ELF-1 (cell line): ENCODE results near the gene SFN.
"Not testable (repeated sequence)": the region's sequence is repeated elsewhere in the genome, so short reads cannot be mapped to it uniquely, and the experiment has no call there.

Experiments
- DNase-seq: peaks from one replicate; pipeline ENCODE4 v3.0.0-alpha.2; 2016; ENCODE audit warnings: low read depth, low spot score

Gene SFN

DNA sequence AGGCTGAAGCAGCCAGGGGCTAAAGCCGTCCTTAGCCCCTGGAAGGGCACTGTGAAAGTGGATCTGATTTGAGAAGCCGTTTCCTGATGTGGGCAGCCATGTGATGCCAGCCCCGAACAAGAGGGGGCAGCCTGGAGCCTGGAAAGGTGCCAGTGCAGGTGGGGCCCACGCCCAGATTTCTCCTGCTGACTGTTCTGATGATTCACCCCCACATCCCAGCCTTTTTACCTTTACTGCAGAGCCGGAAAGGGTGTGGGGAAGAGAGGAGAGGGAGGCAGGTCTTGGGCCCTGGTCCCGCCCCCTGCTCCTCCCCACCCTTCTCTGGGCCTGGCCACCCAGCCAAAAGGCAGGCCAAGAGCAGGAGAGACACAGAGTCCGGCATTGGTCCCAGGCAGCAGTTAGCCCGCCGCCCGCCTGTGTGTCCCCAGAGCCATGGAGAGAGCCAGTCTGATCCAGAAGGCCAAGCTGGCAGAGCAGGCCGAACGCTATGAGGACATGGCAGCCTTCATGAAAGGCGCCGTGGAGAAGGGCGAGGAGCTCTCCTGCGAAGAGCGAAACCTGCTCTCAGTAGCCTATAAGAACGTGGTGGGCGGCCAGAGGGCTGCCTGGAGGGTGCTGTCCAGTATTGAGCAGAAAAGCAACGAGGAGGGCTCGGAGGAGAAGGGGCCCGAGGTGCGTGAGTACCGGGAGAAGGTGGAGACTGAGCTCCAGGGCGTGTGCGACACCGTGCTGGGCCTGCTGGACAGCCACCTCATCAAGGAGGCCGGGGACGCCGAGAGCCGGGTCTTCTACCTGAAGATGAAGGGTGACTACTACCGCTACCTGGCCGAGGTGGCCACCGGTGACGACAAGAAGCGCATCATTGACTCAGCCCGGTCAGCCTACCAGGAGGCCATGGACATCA is at the start of gene SFN:
TSS of gene SFN (plus strand) at position 369 of the 904 bp plus-strand sequence. CDS start at position 433, 64 bp downstream.
- DNase-seq, result peak; percentile 91

DNA sequence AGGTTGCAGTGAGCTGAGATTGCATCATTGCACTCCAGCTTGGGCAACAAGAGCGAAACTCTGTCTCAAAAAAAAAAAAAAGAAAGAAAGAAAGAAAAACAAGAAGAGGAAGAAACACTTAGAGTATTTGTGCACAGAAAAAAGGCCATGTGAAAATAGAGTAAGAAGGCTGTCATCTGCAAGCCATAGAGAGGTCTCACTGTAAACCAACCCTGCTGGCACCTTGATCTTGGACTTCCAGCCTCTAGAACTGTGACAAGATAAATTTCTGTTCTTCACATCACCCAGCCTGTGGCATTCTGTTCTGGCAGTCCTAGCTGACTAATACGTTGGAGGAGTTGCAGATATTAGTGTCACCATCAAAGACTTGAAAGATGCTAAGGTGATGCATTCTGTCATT is 48.6 kb upstream of the SFN start:
- no peak for DNase-seq

DNA sequence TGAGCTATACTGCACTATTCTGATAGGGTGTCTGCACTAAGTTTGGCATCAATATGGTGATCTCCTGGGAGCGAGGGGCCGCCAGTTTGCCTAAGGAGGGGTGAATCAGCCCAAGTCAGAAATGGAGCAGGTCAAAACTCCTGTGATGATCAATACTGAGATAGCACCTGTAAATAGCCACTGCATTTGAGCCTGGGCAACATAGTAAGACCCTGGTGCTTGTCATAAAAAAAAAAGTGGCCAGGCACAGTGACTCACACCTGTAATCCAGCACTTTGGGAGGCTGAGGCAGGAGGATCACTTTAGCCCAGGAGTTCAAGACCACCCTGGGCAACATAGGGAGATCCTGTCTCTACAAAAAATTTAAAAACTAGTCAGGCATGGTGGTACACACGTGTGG is 48.1 kb upstream of the SFN start:
- no peak for DNase-seq

DNA sequence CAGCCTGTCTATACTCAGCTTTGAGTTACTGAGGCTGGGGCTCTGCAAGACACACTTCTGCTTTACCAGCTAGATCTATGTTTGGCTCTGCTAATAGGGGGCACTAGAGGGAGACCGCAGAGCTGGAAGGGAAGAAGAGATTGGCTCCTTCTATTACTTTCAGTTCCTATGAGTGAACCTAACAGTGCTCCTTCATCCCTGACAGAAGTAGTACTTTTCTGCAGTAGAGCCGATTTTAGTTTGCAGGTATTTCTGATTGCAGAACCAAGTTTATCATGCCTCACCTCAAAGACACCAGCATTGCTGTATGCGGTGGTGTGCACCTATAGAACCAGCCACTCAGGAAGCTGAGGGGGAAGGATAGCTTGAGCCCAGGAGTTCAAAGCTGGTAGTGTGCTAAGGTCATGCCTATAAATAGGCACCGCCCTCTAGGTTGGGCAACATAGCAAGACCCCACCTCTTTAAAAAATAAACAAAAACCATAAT is 42.1 kb upstream of the SFN start:
- no peak for DNase-seq

DNA sequence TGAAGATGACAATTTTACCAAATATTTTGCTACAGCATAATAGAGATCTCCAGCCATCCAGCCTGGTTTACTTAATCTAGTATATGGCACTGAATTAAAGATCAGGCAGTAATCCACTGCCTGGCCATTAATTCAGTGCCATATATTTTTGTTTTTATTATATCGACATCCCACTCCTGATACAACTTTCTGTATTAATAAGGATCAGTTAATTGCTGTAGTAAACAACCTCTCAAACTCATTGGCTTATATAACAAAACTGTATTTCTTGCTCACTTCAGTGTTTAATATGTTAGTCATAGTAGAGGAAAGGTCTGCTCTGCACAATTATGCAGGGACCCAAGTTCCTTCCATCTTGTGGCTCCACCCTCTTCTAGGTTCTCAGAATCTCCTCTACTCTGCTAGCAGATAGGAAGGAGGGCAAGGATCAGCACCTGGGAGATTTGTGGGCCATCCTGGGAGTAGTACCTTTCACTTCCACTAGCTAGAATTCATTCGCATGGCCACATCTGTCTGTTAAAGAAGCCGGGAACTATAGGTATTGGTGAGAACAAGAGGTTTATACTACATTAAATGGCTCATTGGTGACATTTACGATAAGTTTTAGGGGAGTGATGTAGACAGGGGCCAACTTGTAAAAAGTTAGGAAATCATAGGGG is 40.1 kb upstream of the SFN start:
- DNase-seq, result no peak

DNA sequence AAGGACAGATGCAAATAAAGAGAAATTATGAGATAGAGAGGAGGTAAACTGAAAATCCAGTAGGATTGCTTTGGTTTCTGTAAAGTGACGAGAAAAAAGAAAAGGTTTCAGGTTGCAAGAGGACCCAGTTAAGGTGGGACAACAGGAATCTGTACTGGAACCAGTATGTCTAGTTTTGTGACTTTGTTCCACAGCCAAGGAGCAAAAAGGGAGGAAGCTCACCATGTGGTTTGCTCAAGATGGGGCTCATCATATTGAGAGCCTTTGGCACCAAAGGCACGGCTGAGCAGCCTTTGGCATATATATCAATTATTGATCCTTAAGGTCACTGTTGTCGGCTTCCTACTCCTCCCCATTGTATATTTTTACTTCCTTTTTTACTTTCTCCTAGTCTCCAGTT is 38.2 kb upstream of the SFN start:
- DNase-seq, result peak; percentile 58

DNA sequence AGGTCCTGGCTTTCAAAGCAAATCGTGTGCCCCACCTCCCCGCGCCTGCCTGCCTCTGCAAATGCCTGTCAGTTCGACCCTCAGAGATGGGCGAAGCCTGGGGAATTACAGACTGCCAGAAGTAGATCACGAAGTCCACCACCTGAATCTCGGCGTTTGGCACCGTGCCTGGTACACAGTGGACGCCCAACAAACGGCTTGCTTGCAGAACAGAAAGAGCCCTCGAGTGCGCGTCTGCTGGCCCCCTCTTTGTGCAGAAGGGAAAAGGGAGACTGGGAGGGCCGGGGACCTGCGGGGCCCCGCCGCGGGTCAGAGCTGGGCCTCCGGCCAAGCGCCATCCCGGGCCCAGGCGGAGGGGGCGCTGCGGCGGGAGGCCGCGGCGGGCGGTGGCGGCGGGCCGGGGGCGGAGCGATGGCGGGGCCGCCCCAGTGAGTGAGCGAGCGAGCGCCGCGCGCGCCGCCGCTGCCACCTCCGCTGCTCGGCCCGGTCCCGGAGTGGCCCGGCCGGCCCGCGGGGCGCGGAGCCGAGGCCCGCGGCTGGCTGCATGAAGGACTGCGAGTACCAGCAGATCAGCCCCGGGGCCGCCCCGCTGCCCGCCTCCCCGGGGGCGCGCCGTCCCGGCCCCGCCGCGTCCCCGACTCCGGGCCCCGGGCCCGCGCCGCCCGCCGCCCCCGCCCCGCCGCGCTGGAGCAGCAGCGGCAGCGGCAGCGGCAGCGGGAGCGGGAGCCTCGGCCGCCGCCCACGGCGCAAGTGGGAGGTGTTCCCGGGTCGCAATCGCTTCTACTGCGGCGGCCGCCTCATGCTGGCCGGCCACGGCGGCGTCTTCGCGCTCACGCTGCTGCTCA is 36.5 kb upstream of the SFN start, which contains the start of gene ZDHHC18:
TSS of gene ZDHHC18 (plus strand) at position 428 of the 845 bp plus-strand sequence. CDS start at position 545, 117 bp downstream.
- peak; percentile 44 for DNase-seq

DNA sequence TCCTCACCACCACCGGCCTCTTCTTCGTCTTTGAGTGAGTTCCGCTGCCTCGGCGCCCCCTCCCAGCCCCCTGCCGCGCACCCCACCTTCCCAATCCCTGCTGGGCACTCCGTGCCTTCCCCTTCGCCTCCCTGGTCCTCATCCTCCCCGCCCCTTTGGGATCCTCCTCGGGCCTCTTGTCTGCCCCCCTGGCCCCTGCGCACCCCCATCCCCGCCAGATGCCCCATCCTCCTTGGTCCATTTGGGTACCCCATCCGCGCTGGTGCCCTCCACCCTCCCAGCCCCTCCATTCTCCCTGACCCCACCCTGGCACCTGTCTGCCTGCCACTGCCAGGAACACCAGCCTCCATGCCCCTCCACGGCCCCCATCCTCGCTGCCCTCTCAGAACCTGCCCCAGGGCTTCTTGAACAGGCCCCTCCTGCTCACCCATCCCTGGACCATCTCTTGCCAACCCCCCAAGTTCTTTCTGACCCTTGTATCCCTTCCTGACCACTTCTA is 35.8 kb upstream of the SFN start:
- no peak for DNase-seq

DNA sequence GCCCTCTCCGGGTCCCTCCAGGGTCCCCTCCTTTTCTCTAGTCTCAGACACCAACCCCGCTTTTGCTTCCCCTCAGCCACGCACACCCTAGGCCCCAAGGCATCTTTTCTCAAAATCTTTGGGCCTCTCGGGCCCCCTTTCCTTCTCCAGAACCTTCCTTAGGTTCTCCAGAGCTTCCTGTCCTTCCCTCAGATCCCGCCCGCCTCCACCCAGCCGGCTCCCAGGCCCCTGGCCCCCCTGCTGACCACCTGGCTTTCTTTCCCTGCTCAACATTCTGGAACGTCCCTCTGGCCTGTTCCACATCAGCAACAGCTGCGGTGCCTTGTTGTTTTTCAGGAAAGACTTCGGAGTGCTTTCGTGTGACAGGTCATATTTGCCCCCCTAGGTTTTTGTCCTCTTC is 35.3 kb upstream of the SFN start:
- peak; percentile 41 for DNase-seq

DNA sequence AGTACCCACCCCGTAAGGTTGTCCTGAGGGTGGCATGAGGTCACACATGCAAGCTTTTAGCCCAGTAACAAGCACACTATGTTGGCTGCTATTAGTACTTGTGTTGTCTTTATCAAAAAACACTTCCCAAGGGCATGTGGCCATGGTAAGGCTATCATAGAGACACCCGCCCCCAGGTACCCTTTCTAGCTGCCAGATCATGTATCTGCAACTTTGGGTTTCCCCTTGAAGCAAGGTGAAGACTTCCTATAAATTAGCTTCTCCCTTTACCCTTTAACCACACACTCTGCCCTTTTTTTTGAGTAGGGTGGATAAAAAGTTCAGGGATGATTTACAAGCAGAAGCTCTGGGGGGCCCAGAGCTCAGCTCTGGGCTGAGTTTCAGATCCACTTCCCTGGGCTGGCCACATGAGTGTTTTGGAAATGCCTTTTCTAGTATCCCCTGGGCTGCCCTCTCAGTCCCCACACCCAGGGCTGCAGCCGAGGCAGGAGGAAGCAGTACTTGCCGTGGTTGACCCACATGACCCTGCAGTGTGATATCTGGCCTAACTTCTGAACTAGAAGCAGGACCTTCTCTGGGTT is 34.4 kb upstream of the SFN start:
- no peak for DNase-seq

DNA sequence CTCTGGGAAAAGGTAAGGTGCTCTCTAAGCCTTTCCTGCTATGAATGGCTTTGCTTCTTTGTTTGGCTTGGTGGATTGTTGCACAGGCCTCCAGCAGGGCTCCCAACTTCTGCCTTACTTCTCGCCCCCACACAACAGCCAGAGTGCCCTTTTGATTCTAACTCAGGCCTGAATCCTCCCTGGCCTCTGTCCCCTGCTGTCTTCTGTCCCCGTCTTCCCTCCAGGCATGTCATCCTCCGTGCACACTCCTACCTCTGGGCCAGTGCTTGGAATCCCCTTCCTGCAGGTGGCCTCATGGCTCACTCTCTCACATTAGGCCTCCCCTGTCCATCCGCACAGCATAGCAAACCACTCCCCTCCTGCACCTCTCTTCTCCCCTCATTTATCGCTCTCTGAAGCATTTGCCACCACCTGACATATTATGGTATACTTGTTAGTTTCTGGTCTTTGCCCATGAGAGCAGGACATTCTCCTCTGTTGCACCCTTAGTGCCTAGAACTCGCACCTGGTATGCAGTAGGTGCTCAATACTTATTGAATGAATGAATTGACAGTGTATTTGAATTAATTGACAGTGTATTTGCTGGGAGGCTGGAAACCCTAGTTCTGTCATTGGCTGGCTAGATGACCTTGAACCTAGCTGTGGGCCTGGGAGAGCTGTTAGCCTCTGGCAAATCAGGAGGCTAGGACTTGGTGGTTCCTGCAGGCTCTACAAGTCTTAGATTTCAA is 33.6 kb upstream of the SFN start:
- peak; percentile 50 for DNase-seq

DNA sequence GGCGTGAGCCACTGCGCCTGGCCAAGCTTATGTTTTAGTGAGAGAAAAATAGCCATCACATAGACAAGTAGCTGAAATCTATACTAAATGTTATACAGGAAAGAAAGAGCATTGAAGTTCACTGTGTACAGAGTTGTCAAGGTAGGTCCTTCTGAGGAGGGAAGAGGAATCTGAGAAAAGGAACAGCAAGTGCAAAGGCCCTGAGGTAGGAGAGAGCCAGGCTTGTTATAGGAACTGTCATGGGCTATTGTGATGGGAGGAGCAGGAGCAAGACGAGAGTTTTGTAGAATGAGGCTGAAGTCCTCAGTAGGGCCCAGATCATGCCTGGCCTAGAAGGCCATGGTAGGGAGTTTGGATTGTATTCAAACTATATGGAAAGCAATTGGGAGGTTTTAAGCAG is 31.9 kb upstream of the SFN start:
- DNase-seq, result no peak

DNA sequence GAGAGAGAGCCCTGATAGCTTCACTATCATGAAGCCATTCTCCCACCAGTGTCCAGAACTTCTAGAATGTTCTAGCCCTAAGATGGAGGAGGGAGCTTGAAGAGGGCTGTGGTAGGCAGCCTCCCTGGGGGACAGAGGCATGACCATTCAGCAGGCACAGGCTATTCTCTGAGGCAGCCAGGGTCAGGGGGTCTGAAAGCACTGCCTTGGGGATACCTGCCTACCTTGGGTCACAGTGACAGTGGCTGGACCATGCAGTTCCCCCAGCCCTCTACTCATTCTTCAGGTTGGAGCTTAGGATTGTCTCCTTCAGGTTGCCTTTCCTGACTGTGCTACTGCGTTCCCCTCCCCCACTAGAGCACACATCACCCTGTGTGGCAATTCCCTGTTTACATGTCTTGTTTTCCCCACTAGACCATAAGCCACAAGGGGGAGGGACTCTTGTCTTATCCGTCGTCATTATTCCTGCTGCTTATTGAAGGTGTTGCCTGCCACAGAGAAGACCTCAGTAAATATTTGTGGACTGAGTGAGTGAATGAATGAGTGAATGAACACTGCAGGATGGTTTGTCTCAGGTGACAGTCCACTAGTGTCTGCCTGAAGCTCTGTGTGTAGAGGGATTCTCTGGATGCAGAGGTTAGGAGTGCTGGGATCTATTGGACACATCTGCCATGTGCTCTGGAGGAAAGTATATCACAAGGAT is 31.3 kb upstream of the SFN start:
- DNase-seq, result no peak

DNA sequence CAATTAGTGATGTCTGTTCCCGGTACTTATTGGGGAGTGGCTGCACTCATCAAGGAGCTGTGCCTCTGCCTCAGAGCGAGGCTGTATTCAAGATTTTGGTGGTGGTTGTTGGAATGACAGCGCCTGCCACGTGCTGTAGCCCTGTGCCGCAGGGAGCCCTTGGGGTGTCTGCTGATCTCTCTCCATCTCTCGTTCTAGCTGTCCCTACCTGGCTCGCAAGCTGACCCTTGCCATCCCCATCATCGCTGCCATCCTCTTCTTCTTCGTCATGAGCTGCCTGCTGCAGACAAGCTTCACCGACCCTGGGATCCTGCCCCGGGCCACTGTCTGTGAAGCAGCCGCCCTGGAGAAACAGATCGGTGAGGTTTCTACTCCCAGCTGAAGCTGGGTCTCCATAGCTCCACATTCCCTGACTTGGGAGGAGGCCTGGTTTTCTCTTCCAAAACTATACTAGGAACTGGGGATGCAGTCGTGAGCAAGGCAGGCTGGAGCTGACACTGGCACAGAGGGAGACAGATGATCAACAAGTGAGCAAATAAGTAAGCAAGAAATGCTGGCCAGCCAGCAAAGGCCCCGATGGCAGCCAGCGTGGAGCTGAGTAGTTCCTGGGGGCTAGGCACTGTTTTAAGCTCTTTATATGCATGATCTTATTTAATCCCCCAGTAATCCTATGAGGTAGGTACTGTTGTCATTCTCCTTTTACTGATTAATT is 30.5 kb upstream of the SFN start:
- no peak for DNase-seq

DNA sequence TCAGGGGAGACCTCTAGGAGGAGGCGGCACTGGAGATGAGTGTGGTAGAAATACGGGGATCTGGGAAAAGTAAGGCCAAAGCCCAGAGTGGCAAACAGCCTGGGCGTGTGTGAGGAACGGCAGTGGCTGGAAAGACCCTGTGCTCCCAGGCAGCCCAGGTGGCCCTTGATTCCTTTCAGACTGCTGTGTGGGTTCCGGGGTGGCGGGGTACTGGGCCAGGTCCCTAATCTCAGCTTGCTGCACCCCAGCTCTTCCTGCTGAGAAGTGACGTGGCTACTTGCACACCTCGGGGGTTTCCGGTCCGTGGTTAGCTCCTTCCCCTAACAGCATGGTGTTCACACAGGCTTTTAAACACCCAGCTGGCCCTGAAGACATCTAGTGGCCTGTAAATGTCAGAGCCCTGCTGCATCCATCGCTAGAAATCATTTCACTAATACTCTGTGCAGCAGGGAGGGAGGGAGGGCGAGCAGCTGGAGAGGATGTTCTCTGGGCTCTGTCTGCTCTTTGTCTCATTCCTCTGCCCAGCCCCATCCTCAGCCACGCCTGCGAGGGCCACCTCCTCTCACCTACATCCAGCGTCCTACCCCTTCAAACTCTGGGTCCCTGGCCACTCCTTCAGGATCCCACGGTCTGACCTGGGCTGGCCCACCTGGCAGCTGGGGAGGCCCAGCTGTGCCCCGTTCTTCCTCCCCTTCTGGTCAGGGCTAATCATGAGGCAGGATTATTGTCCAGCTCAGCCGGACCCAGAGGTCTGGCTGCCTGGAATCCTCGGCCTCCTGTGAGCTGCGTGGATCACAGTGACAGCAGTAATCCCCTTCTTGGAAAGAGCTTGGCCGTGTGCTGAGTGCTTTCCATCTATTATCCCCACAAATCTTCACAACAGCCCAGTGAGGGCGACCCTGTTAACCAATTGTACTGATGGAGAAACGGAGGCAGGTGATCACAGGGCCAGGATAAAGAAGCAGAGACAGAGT is 29.2 kb upstream of the SFN start:
- no peak for DNase-seq

DNA sequence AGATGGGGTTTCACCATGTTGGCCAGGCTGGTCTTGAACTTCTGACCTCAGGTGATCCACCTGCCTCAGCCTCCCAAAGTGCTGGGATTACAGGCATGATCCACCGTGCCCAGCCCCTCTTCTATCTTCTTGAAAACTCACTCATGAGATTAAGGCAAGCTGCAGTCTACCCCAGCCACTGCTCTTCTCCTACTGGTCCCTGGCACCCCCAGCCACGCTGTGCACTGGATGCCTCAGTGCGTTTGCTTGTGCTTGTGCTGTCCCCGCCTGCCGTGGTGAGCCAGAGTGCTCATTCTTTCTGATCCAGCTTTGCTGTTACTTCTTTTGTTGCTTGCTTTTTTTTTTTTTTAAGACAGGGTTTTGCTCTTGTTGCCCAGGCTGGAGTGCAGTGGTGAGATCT is 25.3 kb upstream of the SFN start:
- not testable (repeated sequence) for DNase-seq

DNA sequence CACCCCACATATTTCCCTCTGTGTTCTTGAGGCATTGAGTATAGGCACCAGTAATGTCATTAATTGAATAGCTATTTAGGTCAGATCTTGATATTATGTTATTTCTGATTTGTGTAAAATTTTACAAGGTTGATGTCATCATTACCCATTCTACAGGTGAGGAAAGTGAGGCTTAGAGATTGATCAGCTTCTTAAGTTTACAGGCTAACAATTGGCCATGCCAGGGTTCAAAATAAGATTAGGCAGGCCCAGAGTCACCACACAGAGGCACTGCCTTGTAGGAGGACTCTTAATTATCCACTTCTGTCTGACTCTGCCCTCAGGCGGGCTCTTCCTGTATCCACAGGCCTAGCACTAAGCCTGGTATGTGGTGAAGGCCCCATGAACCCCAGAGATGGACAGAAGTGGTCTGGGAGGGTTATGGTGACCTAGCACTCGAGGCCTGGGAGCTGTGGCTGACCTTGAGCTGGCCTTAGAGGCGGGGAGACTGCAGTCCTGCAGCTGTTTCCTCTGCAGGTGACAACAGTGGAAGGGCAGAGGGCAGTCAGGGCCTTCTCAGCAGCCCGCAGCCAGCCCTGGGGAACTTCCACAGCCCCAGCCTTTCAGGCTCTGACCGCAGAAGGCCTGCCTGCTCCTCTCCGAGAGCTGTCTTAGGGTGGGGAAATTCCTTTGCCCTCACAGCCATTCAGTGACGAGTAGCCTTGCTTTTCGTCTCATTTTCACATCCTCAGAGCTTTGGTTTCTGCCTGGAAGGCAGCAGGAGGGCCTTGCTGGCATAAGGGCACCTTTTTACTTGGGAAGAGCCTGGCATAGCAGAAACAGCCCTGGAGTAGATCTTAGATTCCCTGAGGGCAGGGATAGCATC is 24.2 kb upstream of the SFN start:
- DNase-seq, result no peak
